Spleen (tissue), 7 donors: Measurements from ENCODE around the gene TMEM121.

Experiments used
- POLR2A ChIP-seq, 3 donors: fragments of 450-650 bp; IDR thresholded peaks; one replicate each; pipeline ENCODE4 v1.5.1; 2017; ENCODE audit warnings: antibody characterized with exemption in 3 of 3, mild to moderate bottlenecking in 1 of 3
- POLR2AphosphoS5 ChIP-seq, 3 donors: sonication (generic); formaldehyde crosslinking; IDR thresholded peaks; one replicate each; pipeline ENCODE4 v1.5.1; 2017; ENCODE audit warnings: antibody characterized with exemption in 3 of 3
- TF ChIP-seq, protein P1 (sequence below), 11 experiments: fragments of 200-600 bp in 7 of 11; fragments of 450-650 bp in 4 of 11; sonication (generic) in 4 of 11; IDR thresholded peaks in 8 of 11; conservative IDR thresholded peaks in 3 of 11; 1 replicate in 7 of 11; 2 replicates in 4 of 11; pipeline versions ENCODE4 v1.4.0 to v1.8.0; 2016 to 2021; ENCODE audit warnings: antibody characterized with exemption in 11 of 11, inconsistent platforms in 4 of 11, mild to moderate bottlenecking in 1 of 11
- donor health status: DM: no; HTN: no; CAD: no; lungs with moderate emphysema.
- donor health status: DM: no; HTN: no; CAD: no.
- donor health status: DM: no; HTN: no; CAD: no.

DNA sequence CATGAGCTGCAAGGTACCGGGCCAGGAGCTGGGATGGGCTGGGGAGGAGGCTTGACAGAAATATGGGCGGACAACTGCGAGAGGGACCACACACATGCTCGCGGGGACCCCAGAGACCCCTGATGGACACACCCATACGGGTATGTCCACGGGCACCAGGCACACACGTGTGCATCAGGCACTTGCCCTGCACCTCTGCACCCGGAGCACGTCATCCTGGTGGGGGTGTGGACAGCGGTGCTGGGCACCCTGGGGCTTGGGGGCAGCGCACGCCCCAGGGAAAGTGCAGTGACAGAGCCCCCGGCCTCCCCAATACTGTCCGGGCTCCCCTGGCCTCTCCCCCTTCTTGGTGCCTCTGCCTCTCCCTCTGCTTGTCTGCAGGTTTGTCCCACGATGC, 41.4 kb upstream of the TMEM121 start:
- TF ChIP-seq, protein P1, sequence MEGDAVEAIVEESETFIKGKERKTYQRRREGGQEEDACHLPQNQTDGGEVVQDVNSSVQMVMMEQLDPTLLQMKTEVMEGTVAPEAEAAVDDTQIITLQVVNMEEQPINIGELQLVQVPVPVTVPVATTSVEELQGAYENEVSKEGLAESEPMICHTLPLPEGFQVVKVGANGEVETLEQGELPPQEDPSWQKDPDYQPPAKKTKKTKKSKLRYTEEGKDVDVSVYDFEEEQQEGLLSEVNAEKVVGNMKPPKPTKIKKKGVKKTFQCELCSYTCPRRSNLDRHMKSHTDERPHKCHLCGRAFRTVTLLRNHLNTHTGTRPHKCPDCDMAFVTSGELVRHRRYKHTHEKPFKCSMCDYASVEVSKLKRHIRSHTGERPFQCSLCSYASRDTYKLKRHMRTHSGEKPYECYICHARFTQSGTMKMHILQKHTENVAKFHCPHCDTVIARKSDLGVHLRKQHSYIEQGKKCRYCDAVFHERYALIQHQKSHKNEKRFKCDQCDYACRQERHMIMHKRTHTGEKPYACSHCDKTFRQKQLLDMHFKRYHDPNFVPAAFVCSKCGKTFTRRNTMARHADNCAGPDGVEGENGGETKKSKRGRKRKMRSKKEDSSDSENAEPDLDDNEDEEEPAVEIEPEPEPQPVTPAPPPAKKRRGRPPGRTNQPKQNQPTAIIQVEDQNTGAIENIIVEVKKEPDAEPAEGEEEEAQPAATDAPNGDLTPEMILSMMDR (IDR thresholded peaks at IDR 0.05 in 8 of 11, conservative IDR thresholded peaks at IDR 0.05 in 3 of 11), result no peak
- no peak for TF ChIP-seq POLR2AphosphoS5 (IDR thresholded peaks at IDR 0.05)
- TF ChIP-seq POLR2A (IDR thresholded peaks at IDR 0.05), result no peak
